Breast epithelium (tissue), 3 donors: ENCODE results near the gene AOPEP.

Experiments
- POLR2A ChIP-seq: fragments of 450-650 bp; IDR thresholded peaks from one replicate; pipeline ENCODE4 v1.6.1; 2016; ENCODE audit warnings: antibody characterized with exemption, mild to moderate bottlenecking, moderate library complexity
- TF ChIP-seq, protein P1 (sequence below), 3 donors: fragments of 450-650 bp; IDR thresholded peaks; one replicate each; pipeline ENCODE4 v1.5.1; 2016 to 2017; ENCODE audit warnings: antibody characterized with exemption in 3 of 3, mild to moderate bottlenecking in 3 of 3, moderate library complexity in 3 of 3

DNA sequence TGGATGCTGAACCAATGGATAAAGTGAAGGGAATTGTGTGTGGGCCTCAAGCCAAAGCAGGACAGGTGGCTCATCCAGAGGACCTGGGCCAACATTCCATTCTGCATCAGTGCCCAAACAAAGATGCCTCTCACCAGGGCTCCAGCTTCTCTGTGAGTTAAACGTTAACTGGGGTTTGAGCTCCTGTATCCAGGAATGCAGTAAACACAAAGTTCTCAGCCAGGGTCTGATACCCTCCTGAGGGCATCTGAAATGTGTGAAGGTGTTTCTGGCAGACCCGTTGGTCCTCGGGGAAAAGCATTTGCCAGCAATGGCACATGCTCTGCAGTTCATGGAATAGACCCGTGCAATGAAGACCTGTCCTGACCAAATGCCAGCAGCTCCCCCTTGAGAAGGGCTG lies 33.9 kb upstream of the AOPEP start:
- TF ChIP-seq, protein P1, sequence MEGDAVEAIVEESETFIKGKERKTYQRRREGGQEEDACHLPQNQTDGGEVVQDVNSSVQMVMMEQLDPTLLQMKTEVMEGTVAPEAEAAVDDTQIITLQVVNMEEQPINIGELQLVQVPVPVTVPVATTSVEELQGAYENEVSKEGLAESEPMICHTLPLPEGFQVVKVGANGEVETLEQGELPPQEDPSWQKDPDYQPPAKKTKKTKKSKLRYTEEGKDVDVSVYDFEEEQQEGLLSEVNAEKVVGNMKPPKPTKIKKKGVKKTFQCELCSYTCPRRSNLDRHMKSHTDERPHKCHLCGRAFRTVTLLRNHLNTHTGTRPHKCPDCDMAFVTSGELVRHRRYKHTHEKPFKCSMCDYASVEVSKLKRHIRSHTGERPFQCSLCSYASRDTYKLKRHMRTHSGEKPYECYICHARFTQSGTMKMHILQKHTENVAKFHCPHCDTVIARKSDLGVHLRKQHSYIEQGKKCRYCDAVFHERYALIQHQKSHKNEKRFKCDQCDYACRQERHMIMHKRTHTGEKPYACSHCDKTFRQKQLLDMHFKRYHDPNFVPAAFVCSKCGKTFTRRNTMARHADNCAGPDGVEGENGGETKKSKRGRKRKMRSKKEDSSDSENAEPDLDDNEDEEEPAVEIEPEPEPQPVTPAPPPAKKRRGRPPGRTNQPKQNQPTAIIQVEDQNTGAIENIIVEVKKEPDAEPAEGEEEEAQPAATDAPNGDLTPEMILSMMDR (IDR thresholded peaks at IDR 0.05) = no peak
- TF ChIP-seq POLR2A = no peak
